Neural crest cell (in vitro differentiated cells): ENCODE data around the gene KLHL22. TPM values are rescaled to one million over a fixed set of nuclear protein-coding genes. Genes with fewer than 3 reads are reported as not detected.

Experiments
- DNase-seq: peaks from one replicate; pipeline ENCODE4 v3.0.0; 2021; ENCODE audit warnings: low read depth, mixed read lengths, low spot score
- H3K27ac Mint-ChIP-seq: one replicate; pipeline ENCODE4 v1.8.0; 2021; ENCODE audit warnings: mild to moderate bottlenecking, mixed read lengths; ENCODE audit not compliant: unreplicated experiment
- H3K27me3 Mint-ChIP-seq: 2 replicates; pipeline ENCODE4 v1.8.0; 2021; ENCODE audit warnings: low read depth, mild to moderate bottlenecking, mixed read lengths
- H3K36me3 Mint-ChIP-seq: 2 replicates; pipeline ENCODE4 v1.8.0; 2021; ENCODE audit warnings: low read depth, mild to moderate bottlenecking, mixed read lengths
- H3K4me1 Mint-ChIP-seq: 2 replicates; pipeline ENCODE4 v1.8.0; 2021; ENCODE audit warnings: mixed read lengths
- H3K4me3 Mint-ChIP-seq: one replicate; pipeline ENCODE4 v1.8.0; 2021; ENCODE audit warnings: mild to moderate bottlenecking, mixed read lengths
- H3K9me3 Mint-ChIP-seq: 2 replicates; pipeline ENCODE4 v1.8.0; 2021; ENCODE audit warnings: mixed read lengths
- CTCF ChIP-seq: fragments of 200-600 bp; sonication (generic); conservative IDR thresholded peaks from 2 replicates; pipeline ENCODE4 v1.5.0; 2021; ENCODE audit warnings: antibody characterized with exemption, mild to moderate bottlenecking
- total RNA-seq: library from RNA; stranded (reverse); gene quantifications from 2 replicates; pipeline ENCODE4 v1.2.1, GENCODE V29; 2021

Gene KLHL22
- total RNA-seq, 1 donor from 2014 or later, result 48.9 TPM

- Mint-ChIP-seq H3K27ac (peak overlapping the region; percentile 89), H3K27me3 (no peaks in the 10 kb centered on the region), H3K9me3 (peaks cover 3% of the 10 kb centered on the region), H3K4me1 (peaks cover 51% of the 10 kb centered on the region), H3K4me3 (no peak overlapping the region), H3K36me3 (peaks cover 6% of the 10 kb centered on the region)
- DNase-seq, result no peak
- TF ChIP-seq CTCF, result no peak
These were observed 36.0 kb upstream of the KLHL22 start for GRCh38 chr22:20531404-20532201.

GRCh38 chr22:20531154-20531403 lies 35.5 kb upstream of the KLHL22 start:
- H3K36me3 Mint-ChIP-seq, result peaks cover 6% of the 10 kb centered on the region
- no peak for TF ChIP-seq CTCF
- H3K27ac Mint-ChIP-seq, result no peak overlapping the region
- peaks cover 52% of the 10 kb centered on the region for H3K4me1 Mint-ChIP-seq
- no peak overlapping the region for H3K4me3 Mint-ChIP-seq
- peaks cover 3% of the 10 kb centered on the region for H3K9me3 Mint-ChIP-seq
- no peaks in the 10 kb centered on the region for H3K27me3 Mint-ChIP-seq
- no peak for DNase-seq

GRCh38 chr22:20530368-20531153 lies 35.0 kb upstream of the KLHL22 start:
- Mint-ChIP-seq H3K36me3 (peaks cover 6% of the 10 kb centered on the region), H3K27me3 (no peaks in the 10 kb centered on the region), H3K9me3 (peaks cover 3% of the 10 kb centered on the region), H3K4me1 (peaks cover 52% of the 10 kb centered on the region), H3K4me3 (no peak overlapping the region), H3K27ac (peak overlapping the region; percentile 78)
- TF ChIP-seq CTCF, result no peak
- DNase-seq, result no peak

DNA sequence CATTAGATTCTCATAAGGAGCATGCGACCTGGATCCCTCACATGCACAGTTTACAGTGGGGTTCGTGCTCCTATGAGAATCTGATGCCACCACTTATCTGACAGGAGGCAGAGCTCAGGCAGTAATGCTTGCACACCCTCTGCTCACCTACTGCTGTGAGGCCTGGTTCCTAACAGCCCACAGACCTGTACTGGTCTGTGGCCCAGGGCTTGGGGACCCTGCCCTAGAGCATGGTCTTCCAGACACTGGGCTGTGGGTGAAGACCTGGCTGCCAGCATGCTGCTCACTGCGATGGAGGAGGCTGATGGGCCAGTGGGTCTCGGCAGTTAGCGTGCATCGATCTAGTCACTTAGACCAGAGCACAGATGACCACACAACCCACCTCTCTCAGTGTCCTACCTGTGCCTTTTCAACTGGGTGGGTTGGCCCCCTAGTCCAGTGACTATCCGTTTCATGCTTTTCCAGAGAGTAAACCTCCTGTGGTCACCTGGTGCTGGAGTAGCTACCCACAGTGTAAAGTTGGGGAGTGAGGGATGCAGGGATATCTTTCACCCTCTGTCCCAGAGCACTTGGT lies 32.9 kb upstream of the KLHL22 start:
- Mint-ChIP-seq H3K27me3 (no peaks in the 10 kb centered on the region), H3K27ac (no peak overlapping the region), H3K4me1 (peaks cover 52% of the 10 kb centered on the region), H3K4me3 (no peak overlapping the region), H3K36me3 (peaks cover 6% of the 10 kb centered on the region), H3K9me3 (peaks cover 3% of the 10 kb centered on the region)
- no peak for DNase-seq
- no peak for TF ChIP-seq CTCF

GRCh38 chr22:20526628-20527355 lies 31.2 kb upstream of the KLHL22 start:
- no peak overlapping the region for H3K4me3 Mint-ChIP-seq

More at GRCh38 chr22:20526628-20527355, 31.2 kb upstream of the KLHL22 start:
- TF ChIP-seq CTCF, result no peak
- peaks cover 46% of the 10 kb centered on the region for H3K4me1 Mint-ChIP-seq
- H3K27me3 Mint-ChIP-seq, result no peaks in the 10 kb centered on the region
- DNase-seq, result no peak
- peaks cover 6% of the 10 kb centered on the region for H3K36me3 Mint-ChIP-seq
- H3K27ac Mint-ChIP-seq, result peak overlapping the region; percentile 24
- peaks cover 3% of the 10 kb centered on the region for H3K9me3 Mint-ChIP-seq
